ENCODE measurements around the gene DCN. TPM values are rescaled to one million over a fixed set of nuclear protein-coding genes. Genes with fewer than 3 reads are reported as not detected.

Gene DCN
- total RNA-seq, 1 experiment from 2014 or later = not detected

DNA sequence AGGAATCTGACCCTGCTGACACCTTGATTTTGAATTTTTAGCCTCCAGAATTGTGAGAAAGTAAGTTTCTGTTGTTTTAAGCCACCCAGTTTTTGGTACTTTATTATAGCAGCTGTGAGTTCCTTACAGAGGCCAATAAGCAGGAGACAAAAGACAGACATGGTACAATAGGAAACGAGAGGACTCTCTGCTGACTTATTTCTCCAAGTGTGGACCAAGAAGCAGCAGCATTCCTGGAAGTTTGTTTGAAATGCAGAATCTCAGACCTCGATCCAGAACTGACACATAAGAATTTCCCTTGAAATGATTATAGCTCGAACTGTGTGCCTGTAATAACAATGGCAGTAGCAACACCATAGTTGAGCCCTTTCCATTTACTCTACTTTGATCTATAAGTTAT is 39.4 kb downstream of the DCN start:
- no peak for DNase-seq (ENCODE audit: low spot score)
- in situ Hi-C loops (cut with HindIII; ENCODE audit: low sequenced_read_pairs) = no loop called here

GRCh38 chr12:91142221-91142631 is 40.4 kb downstream of the DCN start:
- in situ Hi-C loops (cut with HindIII; ENCODE audit: low sequenced_read_pairs) = no loop called here
- no peak for DNase-seq (ENCODE audit: low spot score)

GRCh38 chr12:91140026-91140931 is 42.3 kb downstream of the DCN start:
- DNase-seq (ENCODE audit: low spot score) = no peak
- in situ Hi-C loops (cut with HindIII; ENCODE audit: low sequenced_read_pairs) = no loop called here

- DNase-seq (ENCODE audit: low spot score) = no peak
- in situ Hi-C loops (cut with HindIII; ENCODE audit: low sequenced_read_pairs) = no loop called here
Measured at GRCh38 chr12:91139286-91139685, 43.3 kb downstream of the DCN start.

DNA sequence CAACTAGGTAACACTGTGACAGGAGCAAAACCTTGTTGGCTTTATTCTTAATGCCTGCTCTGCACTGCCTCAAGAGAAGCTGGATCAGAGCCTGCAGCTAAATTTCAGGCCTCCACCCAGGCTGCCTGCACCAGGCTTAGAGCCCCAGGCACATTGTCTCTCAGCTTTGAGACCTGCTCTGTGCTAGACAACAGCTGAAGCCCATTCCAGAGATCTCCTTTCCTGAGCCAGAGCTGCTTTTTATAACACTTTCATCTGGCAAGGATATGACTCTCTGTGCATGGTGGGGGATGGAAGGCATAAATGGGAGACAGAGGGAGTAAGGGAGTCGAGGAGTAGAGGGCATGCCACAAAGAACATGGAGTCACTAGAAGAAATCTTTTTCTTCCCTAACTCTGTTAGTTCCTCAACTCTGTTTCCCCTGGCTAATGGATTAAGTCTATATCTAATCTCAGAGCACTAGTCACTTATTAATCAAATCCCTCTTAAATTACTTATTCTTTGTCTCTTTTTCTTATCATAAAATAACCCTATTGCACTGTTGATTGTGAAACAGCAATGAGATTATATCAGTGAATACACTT is 44.2 kb downstream of the DCN start:
- in situ Hi-C loops (cut with HindIII; ENCODE audit: low sequenced_read_pairs) = no loop called here
- no peak for DNase-seq (ENCODE audit: low spot score)

DNA sequence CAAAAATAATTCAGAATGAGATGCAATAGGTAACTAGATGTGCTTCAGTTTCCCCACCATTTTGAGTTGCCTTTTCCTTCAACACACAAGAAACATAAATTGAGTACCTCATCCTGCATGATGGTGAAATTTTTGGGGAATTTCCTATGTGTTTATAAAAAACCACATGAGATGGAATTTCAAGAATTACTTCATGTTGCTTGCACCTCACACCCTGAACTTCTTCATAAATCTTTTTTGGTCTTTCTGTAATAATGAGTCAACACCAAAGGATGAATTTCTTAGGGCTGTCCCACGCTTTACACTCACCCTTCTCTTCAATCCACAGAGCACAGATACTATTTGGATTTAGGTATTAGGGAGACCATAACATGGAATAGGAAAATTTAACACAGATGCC is 48.7 kb downstream of the DCN start:
- DNase-seq (ENCODE audit: low spot score) = no peak
- in situ Hi-C loops (cut with HindIII; ENCODE audit: low sequenced_read_pairs) = no loop called here

DNA sequence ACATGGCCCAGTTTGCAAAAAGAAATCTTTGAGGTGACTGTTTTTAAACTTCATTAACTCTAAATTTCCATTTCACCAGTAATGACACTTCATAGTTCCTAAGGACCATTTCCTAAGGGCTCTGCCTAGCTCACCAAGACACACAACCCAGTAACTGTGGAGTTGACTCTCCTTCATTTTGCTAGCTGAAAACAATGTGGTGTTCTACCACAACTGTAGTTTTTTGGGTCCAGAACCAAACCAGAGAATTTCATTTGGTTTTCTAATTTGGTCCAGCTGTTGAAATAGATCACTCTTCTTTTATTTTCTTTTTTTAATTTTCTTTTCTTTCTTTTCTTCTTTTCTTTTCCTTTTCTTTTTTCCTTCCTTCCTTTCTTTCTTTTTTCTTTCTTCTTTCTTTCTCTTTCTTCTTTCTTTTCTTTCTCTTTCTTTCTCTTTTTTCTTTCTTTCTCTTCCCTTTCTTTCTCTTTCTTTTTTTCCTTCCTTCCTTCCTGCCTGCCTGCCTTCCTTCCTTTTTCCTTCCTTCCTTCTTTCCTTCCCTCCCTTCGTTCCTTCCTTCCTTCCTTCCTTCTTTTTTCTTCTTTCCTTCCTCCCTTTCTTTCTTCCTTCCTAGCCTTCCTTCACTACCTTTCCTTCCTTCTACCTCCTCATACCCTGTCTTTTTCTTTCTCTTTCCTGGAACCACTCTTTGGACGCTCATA is 52.8 kb downstream of the DCN start:
- in situ Hi-C loops (cut with HindIII; ENCODE audit: low sequenced_read_pairs) = no loop called here
- DNase-seq (ENCODE audit: low spot score) = no peak

DNA sequence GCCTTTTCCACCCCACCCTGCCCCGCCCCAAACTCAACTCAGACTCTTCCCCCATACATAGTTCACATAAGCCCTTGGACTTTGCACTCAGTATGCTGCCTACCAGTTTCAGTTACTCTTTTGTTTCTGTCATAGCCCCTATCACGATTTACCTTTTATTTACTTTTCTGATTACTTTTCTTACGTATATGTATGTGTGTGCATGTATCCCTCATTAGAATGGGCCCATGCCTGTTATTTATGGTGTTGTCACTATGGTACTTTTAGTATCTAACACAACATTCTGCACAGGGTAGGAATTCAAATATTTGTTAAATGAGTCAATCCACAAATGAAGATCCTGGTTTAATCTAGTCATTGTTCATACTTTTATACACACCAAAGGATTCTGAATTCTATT is 54.9 kb downstream of the DCN start:
- in situ Hi-C loops (cut with HindIII; ENCODE audit: low sequenced_read_pairs) = no loop called here
- no peak for DNase-seq (ENCODE audit: low spot score)

- in situ Hi-C loops (cut with HindIII; ENCODE audit: low sequenced_read_pairs) = no loop called here
- DNase-seq (ENCODE audit: low spot score) = no peak
Measured at GRCh38 chr12:91127306-91127705, 55.3 kb downstream of the DCN start.

- in situ Hi-C loops (cut with HindIII; ENCODE audit: low sequenced_read_pairs) = no loop called here
- no peak for DNase-seq (ENCODE audit: low spot score)
Measured at GRCh38 chr12:91126516-91126915, 56.1 kb downstream of the DCN start.

DNA sequence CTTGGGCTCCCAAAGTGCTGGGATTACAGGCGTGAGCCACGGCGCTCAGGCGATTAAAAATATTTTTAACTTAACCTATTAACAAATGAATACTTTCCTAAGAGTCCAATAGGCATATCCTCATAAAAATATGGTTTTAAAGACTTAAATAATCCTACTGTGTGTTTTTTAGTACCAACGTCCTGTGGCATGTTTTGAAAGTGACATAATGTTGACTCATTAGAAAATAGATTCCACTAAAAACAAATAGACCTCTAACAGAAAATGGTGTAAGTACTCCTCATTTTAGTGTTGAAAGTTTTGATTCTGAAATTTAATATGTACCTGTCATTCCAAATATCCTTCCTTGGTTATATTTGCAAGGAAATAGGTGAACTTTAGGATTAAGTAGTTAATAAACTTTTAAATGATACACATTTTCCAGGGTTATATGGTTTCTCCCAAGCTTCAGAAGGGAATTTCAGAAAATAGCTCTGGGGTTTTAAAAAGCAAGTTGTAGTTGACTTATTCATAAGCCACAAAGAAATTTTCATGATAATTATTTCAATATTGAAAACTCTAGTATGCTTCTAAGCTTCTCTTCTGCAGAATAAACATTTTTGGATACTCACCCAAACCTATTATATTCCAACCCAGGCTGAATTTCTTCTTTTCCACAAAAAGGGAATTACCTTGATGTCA is 59.2 kb downstream of the DCN start:
- DNase-seq (ENCODE audit: low spot score) = no peak
- in situ Hi-C loops (cut with HindIII; ENCODE audit: low sequenced_read_pairs) = no loop called here

GRCh38 chr12:91120781-91121180 is 61.8 kb downstream of the DCN start:
- in situ Hi-C loops (cut with HindIII; ENCODE audit: low sequenced_read_pairs) = no loop called here

DNA sequence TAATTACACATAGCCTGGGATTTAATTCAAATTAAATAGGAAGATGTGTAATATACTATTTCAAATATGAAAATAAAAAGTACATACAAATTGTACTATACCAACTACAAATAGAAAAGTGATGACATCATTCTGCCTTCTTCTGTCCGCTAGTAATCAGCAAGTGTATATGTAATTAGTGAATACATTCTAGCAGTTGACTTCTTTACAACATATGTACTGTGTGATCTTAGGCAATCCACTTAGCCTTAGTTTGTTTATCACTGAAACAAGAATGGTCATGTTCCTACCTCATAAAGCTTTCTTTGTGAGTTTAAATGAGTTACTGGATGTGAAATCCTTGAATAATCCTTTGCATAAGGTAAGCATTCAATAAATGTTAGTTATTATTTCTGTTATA is 63.5 kb downstream of the DCN start:
- in situ Hi-C loops (cut with HindIII; ENCODE audit: low sequenced_read_pairs) = no loop called here
- no peak for DNase-seq (ENCODE audit: low spot score)

More at GRCh38 chr12:91120781-91121180, 61.8 kb downstream of the DCN start:
- no peak for DNase-seq (ENCODE audit: low spot score)

DNA sequence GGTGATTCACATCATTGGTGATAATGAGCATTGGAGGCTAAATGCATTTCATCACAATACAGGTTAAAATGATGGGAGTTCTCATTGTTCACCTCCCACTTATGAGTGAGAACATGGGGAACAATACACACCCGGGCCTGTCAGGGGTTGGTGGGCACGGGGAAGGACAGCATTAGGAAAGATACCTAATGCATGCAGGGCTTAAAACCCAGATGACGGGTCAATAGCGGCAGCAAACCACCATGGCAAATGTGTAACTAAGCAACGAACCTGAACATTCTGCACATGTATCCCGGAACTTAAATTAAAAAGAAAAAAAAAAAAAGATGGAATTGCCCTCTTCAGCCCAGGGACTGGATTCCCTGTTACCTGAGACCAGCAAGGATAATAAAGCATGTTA is 69.0 kb downstream of the DCN start:
- no peak for DNase-seq (ENCODE audit: low spot score)
- in situ Hi-C loops (cut with HindIII; ENCODE audit: low sequenced_read_pairs) = no loop called here

DNA sequence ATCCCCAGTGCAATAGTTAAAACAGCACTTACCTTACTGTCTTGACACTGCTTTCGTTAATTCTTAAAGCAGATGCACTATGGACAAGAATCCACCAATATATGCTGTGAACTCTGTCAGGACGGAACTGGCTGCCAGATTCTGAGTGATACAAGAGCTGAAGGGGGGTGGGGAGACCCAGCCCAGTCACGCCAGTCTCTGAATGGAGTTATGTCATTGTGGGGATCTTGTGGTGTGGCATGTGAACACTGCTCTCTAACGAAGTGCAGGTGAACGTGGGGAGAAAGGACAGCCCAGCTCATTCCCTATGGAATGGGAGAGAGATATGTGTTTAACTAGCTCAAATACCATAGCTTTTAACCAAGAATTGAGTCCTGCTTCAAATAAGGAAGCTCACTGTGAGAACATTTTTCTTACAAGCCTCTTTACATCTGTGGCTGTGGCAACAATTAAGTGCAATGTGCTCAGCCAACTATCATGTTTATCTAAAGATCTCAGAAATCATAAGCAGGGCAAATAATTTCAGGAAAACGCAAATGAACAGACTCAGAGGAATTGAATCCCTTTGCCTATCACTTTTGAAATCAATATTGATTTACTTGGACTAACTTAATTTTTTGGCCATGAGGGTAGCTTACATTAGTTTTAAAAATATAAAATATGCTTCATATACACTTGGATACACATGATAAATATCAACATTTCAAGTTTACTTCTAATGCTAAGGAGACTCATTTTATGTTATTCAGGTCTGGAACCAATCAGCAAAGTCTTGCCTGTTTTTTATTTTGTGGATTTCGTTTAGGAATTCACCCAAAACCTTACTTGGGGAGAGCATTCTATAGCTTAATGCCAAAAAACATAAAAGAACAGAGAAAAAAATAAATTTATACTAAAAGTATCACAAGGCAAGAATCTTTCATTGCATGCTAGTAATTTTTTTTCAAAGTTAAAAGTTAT is 71.0 kb downstream of the DCN start, which contains the start of gene LUM:
Gene LUM (minus strand): TSS at position 129 of the 960 bp plus-strand sequence. CDS start 2,515 bp downstream, outside the sequence.
- in situ Hi-C loops (cut with HindIII; ENCODE audit: low sequenced_read_pairs) = no loop called here
- no peak for DNase-seq (ENCODE audit: low spot score)

DNA sequence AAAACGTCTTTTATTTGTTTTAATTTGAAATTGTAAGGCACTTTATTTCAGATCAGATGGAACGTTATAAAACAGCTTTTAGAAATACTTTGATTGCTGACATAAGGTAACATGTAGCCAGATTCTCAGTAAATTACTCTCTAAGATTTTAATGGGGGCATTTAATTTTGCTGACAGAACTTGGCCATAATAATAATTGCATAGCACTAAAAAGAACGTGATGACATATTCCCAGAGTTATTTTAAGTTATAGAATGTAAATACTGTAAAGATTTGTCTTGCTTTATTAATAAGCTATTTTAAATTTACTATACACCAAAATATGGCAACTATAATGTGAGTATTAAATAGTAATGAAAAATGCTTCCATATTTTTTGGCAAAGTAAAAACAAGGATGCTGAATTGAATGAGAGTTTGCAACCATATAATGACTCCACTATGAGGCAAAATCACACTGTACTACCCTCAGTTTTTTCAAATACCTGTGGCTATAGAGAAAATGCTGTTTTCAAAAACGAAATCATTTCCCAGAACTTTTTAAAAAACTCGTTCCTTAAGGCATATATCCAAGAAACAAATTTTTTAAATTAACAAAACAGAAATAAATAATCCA is 72.2 kb downstream of the DCN start:
- no peak for DNase-seq (ENCODE audit: low spot score)
- in situ Hi-C loops (cut with HindIII; ENCODE audit: low sequenced_read_pairs) = no loop called here

DNA sequence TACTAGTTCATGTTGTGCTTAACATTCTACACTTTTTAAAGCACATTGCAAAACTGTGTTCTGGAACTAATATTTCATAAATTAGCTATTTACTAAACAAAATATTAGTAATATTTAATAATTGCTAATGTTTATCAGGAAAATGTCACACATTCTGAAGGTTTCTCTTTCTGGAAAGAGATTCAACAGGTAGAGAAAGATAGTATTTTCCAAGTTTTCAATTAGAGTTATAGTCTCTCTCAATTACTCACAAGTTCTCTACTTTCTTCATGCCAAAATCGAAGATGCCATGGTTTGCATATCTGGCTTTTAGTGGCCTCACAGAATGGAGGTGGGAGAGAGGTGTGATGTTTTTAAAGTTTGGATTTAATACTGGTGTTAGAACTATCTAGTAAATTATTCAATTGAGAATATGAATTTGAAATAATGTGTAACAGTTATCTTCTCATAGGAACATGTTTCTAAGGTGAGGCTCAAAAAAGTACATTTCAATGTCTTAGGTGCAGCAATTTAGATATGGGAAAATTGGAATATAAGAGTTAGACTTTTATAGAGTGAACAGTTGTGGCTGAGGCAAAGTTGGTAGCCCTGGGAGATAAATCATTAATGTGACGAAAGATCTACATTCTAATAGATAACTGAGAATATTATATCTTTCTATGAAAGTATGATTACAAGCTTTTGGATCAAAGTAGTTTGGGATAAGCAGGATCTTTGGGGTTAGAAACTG is 72.9 kb downstream of the DCN start:
- DNase-seq (ENCODE audit: low spot score) = no peak
- in situ Hi-C loops (cut with HindIII; ENCODE audit: low sequenced_read_pairs) = no loop called here
